ENCODE results near the gene SH3GLB1.
"Not testable (repeated sequence)": the region's sequence is repeated elsewhere in the genome, so short reads cannot be mapped to it uniquely, and the experiment has no call there.

Gene SH3GLB1

DNA sequence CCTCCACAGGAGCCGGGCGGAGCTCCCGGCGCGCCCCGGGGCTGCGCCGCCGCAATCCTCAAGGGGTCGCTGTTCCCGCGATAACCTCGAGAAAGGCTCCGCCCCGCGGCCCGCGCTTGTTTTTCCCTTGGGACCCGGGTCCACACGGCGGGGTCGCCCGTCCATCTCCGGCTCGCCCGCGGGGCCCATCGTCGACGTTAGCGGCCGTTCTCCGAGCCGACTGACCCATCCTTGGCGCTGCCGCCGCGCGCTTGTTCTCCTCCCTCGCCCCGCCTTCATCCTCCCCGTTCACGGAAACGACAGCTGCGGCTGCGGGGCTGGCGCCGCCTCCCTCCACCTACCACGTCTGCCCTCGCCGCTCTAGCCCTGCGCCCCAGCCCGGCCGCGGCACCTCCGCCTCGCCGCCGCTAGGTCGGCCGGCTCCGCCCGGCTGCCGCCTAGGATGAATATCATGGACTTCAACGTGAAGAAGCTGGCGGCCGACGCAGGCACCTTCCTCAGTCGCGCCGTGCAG, at the start of gene SH3GLB1:
TSS of gene SH3GLB1 (plus strand) at position 119 of the 514 bp plus-strand sequence. CDS start at position 443, 324 bp downstream.
- DNase-seq, result peak; percentile 55

DNA sequence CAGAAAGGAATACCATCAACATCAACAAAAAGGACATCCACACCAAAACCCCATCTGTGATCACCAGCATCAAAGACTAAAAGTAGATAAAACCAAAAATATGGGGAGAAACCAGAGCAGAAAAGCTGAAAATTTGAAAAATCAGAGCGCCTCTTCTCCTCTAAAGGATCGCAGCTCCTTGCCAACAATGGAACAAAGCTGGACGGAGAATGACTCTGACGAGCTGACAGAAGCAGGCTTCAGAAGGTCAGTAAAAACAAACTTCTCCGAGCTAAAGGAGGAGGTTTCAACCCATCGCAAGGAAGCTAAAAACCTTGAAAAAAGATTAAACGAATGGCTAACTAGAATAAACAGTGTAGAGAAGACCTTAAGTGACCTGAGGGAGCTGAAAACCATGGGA, 46.0 kb upstream of the SH3GLB1 start:
- DNase-seq, result not testable (repeated sequence)

DNA sequence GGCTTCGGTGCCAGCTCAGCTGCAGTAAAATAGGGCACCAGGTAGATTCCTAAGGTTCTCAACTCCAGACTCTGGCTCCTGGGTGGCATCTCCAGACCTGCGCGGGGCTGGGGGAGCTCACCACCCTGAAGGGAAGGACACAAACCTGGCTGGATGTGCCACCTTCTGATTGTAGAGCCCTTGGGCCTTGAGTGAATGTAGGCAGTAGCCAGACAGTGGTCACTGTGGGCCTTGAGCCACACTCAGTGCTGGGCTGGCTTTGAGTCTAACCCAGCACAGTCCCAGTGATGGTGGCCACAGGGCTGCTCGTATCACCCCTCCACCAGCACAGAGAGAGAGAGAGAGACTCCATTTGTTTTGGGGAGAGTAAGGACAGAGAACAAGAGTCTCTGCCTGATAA, 38.0 kb upstream of the SH3GLB1 start:
- DNase-seq, result no peak

DNA sequence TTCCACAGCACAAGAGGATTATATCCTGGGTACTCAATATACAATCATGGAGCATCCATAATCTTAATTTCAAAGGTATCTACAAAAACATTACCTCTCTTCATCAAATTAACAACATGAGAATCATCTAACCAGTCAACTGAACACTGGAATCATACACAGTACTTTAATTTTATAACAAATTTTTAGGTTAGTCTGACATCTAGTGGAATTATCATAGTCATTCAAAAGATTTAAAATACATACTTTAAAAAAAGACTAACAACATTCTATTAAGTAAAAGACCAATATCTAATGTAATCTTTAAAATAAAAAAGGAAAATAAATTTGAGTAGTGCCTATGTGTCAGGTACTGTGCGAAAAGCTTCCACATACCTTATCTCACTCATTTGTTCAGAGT, 16.8 kb upstream of the SH3GLB1 start:
- no peak for DNase-seq

DNA sequence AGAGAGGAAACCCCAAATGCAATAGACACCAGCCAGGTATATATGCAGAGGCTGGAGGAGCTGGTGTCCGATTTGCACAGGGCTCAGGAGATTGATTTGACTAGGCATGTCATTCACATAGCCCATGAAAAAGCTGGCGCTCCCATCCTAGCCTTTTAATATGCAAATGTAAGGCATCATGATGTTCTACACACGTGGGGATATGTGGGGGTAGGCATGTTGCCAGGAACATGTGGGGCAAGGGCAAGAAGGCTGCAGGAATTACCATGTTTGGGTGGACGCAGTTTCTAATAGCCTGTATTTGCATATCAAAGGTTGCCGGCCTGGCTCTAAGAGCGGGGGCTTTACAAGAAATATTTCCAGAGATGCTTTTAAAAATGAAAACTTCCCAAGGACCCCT, 11.7 kb upstream of the SH3GLB1 start:
- DNase-seq, result no peak

DNA sequence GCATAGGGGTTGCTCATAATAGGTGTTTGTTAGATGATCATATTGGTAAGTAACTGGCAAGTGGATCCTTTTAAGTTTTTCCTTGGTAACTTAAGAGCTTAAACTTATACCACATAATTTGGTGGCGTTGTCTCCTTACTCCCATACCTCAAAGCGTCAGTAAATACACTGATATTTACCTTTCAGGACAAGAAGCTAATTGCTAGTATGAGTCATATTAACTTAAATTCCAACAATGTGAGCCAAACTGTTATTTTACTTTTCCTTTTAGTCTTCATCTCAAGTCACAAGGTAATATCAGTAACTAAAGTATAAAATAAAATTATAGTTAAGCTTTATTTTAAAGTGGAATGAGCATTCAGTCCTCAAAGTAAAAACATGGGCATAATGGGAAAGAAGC, 9.0 kb upstream of the SH3GLB1 start:
- DNase-seq, result no peak

DNA sequence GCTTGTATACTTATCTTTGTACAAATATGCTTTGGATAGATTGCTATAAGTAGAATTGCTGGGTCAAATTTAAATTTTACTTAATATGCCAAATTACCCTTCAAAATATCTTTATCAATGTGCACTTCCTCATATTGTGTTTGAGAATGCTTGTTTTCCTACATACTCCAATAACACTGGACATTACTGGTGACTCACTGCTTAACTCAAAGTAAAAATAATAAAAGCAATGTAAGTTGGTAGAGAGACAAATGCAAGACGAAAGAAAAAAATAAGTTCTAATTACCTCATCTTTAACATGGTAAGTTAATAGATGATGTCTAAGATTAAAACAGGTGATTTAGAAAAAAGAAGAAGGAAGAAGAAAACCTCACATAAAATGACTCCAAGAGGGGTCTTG, 7.9 kb upstream of the SH3GLB1 start:
- DNase-seq, result no peak

DNA sequence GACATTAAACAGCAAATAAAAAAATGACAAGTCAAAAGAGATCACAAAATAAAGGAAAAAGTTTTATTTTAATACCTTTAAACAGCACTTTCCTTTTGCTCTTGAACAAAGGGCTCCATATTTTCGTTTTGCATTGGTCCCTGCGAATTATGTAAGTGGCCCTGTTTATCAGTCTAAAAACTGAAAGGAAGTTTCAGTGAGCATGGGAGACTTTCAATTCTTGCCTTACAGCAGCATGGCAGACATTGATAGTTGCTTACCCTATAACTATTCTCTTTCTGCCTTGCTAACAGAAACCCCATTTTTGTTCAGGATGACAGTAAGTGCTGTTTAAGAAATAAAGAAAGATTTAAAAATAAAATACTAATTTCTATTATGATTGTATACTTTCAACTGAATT, 5.2 kb upstream of the SH3GLB1 start:
- no peak for DNase-seq

DNA sequence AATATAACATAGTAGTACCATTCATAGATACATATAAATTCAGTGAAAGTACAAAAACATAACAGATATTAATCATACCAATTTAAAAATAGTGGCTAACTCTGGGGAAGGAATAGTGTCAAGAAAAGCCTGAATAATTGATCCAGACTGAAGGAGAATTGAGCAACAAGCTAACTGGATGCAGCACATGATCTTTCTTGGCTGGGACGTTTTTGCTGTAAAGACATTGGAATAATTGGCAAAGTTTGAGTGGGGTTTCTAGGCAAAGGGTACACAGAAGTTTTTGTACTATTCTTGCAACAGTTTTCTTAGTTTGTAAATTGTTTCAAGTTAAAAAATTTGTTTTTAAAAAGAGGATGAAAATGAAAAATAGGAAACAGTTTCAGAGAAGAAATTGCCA, 2.6 kb upstream of the SH3GLB1 start:
- no peak for DNase-seq

GRCh38 chr1:86702954-86703494, 1.4 kb upstream of the SH3GLB1 start:
- DNase-seq, result not testable (repeated sequence)

- no peak for DNase-seq
Measured at GRCh38 chr1:86703696-86704457, 499 bp upstream of the SH3GLB1 start.

- peak; percentile 8 for DNase-seq
Measured at GRCh38 chr1:86704972-86705664, 742 bp downstream of the SH3GLB1 start.

DNA sequence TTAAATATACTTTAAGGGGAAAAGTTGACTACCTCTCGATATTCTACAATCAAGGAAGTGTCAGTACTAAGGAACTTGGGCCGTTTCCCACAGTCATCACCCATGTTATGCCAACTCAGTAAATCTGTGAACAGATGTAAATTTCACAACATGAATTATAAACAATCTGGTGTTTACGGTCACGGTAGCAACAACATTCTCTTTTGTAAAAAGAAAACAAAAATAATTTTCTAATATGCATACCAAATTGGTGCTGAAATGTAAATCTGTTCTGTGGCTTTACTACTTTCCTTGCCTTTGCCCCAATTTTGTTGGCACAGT, 1.2 kb downstream of the SH3GLB1 start:
- DNase-seq, result no peak

GRCh38 chr1:86706018-86706635, 1.8 kb downstream of the SH3GLB1 start:
- no peak for DNase-seq

GRCh38 chr1:86708920-86709319, 4.5 kb downstream of the SH3GLB1 start:
- no peak for DNase-seq

DNA sequence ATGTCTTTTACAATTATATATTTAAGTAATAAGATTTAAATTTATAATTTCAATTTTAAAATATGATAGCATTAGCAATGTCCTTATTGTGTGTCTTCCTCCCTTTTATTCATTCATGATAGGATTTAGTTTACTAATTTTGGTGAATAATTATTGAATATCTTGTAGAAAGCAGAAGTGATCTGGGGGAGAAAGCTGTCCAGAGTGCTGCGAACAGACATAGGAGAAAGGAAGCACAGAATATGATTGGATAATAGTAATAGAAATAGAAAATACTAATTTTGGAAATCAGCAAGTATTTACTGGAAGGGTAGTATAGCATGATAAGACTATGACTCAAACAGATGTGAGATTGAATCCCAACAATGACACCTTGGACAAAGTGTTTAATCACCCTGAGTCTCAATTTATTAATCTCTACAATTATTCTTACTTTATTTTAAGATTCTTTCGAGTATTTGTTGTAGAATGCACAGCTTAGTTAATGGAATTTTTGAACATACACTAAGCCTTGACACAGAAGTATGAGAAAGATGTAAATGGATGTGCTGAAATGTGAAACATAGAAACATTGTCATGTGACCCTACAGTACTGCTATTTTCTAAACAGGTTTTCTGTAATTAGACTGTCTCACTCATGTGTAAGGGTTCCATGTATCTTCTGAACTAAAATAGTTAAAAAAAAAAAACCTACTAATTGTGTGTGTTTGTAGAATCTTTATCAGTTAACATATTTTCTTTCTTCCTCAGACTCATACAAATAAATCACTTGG, 7.9 kb downstream of the SH3GLB1 start:
- no peak for DNase-seq

GRCh38 chr1:86713477-86713876, 9.1 kb downstream of the SH3GLB1 start:
- no peak for DNase-seq

GRCh38 chr1:86714159-86714558, 9.8 kb downstream of the SH3GLB1 start:
- DNase-seq, result no peak

GRCh38 chr1:86714561-86715244, 10.3 kb downstream of the SH3GLB1 start:
- DNase-seq, result no peak

GRCh38 chr1:86718786-86719185, 14.4 kb downstream of the SH3GLB1 start:
- no peak for DNase-seq

DNA sequence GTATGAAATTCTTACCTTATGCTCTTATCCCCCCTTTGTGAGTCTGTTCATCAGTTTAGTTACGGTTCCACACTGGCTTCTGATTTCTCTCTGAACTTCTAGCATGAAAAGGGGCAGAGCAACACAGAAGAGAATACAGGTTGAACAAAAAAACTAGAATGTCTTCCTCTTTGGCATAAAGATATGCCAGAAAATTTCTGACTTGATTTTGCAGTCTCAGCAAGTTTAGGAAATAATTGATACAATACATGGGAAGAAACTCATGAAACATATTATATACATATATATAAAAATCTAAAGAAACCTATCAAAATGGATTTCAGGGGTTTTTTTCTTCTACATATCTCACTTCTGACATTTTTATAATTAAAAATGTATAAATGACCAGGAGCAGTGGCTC, 27.0 kb downstream of the SH3GLB1 start:
- DNase-seq, result no peak

GRCh38 chr1:86733340-86733739, 29.0 kb downstream of the SH3GLB1 start:
- DNase-seq, result no peak

All from DMS 273 treated with DMSO at 0.1 percent for 48 hours (cell line).